GM13976 (cell line): Measurements from ENCODE around the gene ENTHD1.

Experiments used
- DNase-seq: peaks from one replicate; pipeline ENCODE4 v3.0.0; 2012; ENCODE audit warnings: low spot score
- CTCF ChIP-seq: IDR thresholded peaks from 2 replicates; pipeline ENCODE4 v1.5.1; 2012; ENCODE audit warnings: borderline replicate concordance, mild to moderate bottlenecking; ENCODE audit not compliant: insufficient read depth; ENCODE audit errors: extremely low read depth, missing control alignments, control extremely low read depth
- in situ Hi-C: fragments of 300-500 bp; cut with MboI; formaldehyde crosslinking; loops from one replicate; pipeline ENCODE4 v1.12.0; 2022; ENCODE audit warnings: low sequenced_read_pairs, mixed read lengths, inconsistent platforms; ENCODE audit not compliant: unreplicated experiment

The ENTHD1 gene

GRCh38 chr22:39809772-39810557, 83.6 kb downstream of the ENTHD1 start:
- DNase-seq, result no peak
- no peak for TF ChIP-seq CTCF
- in situ Hi-C loops, result no loop called here

GRCh38 chr22:39808081-39808480, 85.5 kb downstream of the ENTHD1 start:
- TF ChIP-seq CTCF, result no peak
- in situ Hi-C loops, result no loop called here
- no peak for DNase-seq

- TF ChIP-seq CTCF, result no peak
- no peak for DNase-seq
- in situ Hi-C loops, result no loop called here
These were observed 87.5 kb downstream of the ENTHD1 start for GRCh38 chr22:39806109-39806508.

GRCh38 chr22:39805117-39805516, 88.4 kb downstream of the ENTHD1 start:
- no peak for TF ChIP-seq CTCF
- no peak for DNase-seq
- in situ Hi-C loops, result no loop called here

- no peak for TF ChIP-seq CTCF
- in situ Hi-C loops, result no loop called here
- DNase-seq, result no peak
These were observed 90.9 kb downstream of the ENTHD1 start for GRCh38 chr22:39802682-39803081.

GRCh38 chr22:39800790-39801520, 92.6 kb downstream of the ENTHD1 start:
- no peak for TF ChIP-seq CTCF
- no peak for DNase-seq

More at GRCh38 chr22:39800790-39801520, 92.6 kb downstream of the ENTHD1 start:
- in situ Hi-C loops, result no loop called here
